Endothelial cell of umbilical vein (primary cell): Measurements from ENCODE around the gene PPP1R9A.

Experiments
- EZH2 ChIP-seq: IDR thresholded peaks from 2 replicates; pipeline ENCODE4 v1.6.1; 2012; ENCODE audit warnings: borderline replicate concordance, low read depth, mild to moderate bottlenecking, moderate library complexity, low read length, inconsistent platforms; ENCODE audit not compliant: severe bottlenecking
- FOS ChIP-seq: IDR thresholded peaks from 2 replicates; pipeline ENCODE4 v1.6.1; 2011; ENCODE audit warnings: mild to moderate bottlenecking, low read length, moderate library complexity, borderline replicate concordance; ENCODE audit not compliant: insufficient read depth
- GATA2 ChIP-seq: IDR thresholded peaks from 2 replicates; pipeline ENCODE4 v1.7.0; 2011; ENCODE audit warnings: low read depth, mild to moderate bottlenecking, moderate library complexity, mixed read lengths, low read length; ENCODE audit not compliant: insufficient read length, insufficient read depth
- JUN ChIP-seq: IDR thresholded peaks from 2 replicates; pipeline ENCODE4 v1.6.1; 2011; ENCODE audit warnings: borderline replicate concordance, low read depth; ENCODE audit not compliant: insufficient read length, insufficient read depth
- MYC ChIP-seq: IDR thresholded peaks from one replicate; pipeline ENCODE4 v1.6.1; 2011; ENCODE audit warnings: mild to moderate bottlenecking, low read depth, low read length
- POLR2A ChIP-seq: IDR thresholded peaks from 2 replicates; pipeline ENCODE4 v1.6.1; 2012; ENCODE audit warnings: low read depth, mild to moderate bottlenecking, control low read depth, low read length
- POLR2AphosphoS5 ChIP-seq: IDR thresholded peaks from 2 replicates; pipeline ENCODE4 v1.6.1; 2012; ENCODE audit warnings: low read depth, mild to moderate bottlenecking, control low read depth, low read length, moderate library complexity; ENCODE audit not compliant: insufficient read depth
- TF ChIP-seq, protein P1 (sequence below), 2 donors: IDR thresholded peaks; 1 replicate in 1 of 2; 2 replicates in 1 of 2; pipeline ENCODE4 v1.5.1; 2011; ENCODE audit warnings: low read length in 2 of 2, mild to moderate bottlenecking in 2 of 2, moderate library complexity in 2 of 2, control low read depth in 1 of 2, inconsistent platforms in 1 of 2, low read depth in 1 of 2; ENCODE audit not compliant: insufficient read depth in 1 of 2; ENCODE audit errors: extremely low read depth in 1 of 2
- TF ChIP-seq, protein P2 (sequence below): IDR thresholded peaks from 2 replicates; pipeline ENCODE4 v1.6.1; 2011; ENCODE audit not compliant: insufficient read depth, insufficient read length

DNA sequence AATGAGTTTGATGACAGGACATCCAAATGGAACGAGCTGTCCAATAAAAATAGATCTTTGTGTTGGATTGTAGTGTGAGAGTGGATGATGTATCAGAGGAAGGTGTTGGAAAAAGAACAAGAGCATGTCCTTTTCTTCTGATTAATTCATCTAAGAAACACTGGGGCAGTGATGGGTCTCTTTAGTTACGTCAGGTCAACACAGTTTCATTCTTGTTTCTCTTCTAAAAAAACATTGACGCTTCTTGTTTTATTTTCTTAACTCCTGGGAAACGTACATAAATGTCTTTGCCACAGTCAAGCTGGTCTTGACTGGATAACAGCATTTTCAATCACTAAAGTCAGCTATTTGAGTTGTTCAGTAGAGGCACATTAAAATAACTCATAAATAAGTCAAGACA, 67.0 kb downstream of the PPP1R9A start:
- TF ChIP-seq, protein P1, sequence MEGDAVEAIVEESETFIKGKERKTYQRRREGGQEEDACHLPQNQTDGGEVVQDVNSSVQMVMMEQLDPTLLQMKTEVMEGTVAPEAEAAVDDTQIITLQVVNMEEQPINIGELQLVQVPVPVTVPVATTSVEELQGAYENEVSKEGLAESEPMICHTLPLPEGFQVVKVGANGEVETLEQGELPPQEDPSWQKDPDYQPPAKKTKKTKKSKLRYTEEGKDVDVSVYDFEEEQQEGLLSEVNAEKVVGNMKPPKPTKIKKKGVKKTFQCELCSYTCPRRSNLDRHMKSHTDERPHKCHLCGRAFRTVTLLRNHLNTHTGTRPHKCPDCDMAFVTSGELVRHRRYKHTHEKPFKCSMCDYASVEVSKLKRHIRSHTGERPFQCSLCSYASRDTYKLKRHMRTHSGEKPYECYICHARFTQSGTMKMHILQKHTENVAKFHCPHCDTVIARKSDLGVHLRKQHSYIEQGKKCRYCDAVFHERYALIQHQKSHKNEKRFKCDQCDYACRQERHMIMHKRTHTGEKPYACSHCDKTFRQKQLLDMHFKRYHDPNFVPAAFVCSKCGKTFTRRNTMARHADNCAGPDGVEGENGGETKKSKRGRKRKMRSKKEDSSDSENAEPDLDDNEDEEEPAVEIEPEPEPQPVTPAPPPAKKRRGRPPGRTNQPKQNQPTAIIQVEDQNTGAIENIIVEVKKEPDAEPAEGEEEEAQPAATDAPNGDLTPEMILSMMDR (IDR thresholded peaks at IDR 0.05; ENCODE audit: extremely low read depth in 1 of 2, insufficient read depth in 1 of 2, low read depth in 1 of 2, low read length in 2 of 2) = no peak
- TF ChIP-seq POLR2A (no peak), EZH2 (no peak), MYC (no peak), POLR2AphosphoS5 (no peak), JUN (no peak), FOS (no peak), GATA2 (no peak)
- TF ChIP-seq, protein P2, sequence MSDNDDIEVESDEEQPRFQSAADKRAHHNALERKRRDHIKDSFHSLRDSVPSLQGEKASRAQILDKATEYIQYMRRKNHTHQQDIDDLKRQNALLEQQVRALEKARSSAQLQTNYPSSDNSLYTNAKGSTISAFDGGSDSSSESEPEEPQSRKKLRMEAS = no peak
